HFFc6 (cell line): ENCODE data around the gene HACD2. TPM values are rescaled to one million over a fixed set of nuclear protein-coding genes. Genes with fewer than 3 reads are reported as not detected.

Experiments
- DNase-seq: peaks from one replicate; pipeline ENCODE4 v3.0.0-alpha.2; 2018
- H3K27ac Mint-ChIP-seq: 2 replicates; pipeline ENCODE4 v1.8.0; 2020; ENCODE audit warnings: mild to moderate bottlenecking, mixed read lengths
- H3K27me3 Mint-ChIP-seq: 2 replicates; pipeline ENCODE4 v1.8.0; 2021; ENCODE audit warnings: mild to moderate bottlenecking, moderate library complexity, mixed read lengths; ENCODE audit not compliant: insufficient read depth
- H3K36me3 Mint-ChIP-seq: 2 replicates; pipeline ENCODE4 v1.8.0; 2021; ENCODE audit warnings: low read depth, mixed read lengths
- H3K4me1 Mint-ChIP-seq: 2 replicates; pipeline ENCODE4 v1.8.0; 2020; ENCODE audit warnings: low read depth, mixed read lengths
- H3K4me3 Mint-ChIP-seq: 2 replicates; pipeline ENCODE4 v1.8.0; 2020; ENCODE audit warnings: mild to moderate bottlenecking, moderate library complexity, mixed read lengths
- H3K9me3 Mint-ChIP-seq: 2 replicates; pipeline ENCODE4 v1.8.0; 2020; ENCODE audit warnings: mild to moderate bottlenecking, mixed read lengths
- total RNA-seq, 6 experiments: library from RNA; stranded (reverse); fragmentation: NEBNext Ultra II Directional; extraction: Animal tissue kit (Norgen Biotek cat#: 25700); gene quantifications; 2 replicates in 1 of 6; 3 replicates in 5 of 6; pipeline ENCODE4 v1.2.3, GENCODE V29; 2021
- TF ChIP-seq, protein P1 (sequence below): fragments of 200-600 bp; sonication (generic); IDR thresholded peaks from 2 replicates; pipeline ENCODE4 v1.5.0; 2021; ENCODE audit warnings: antibody characterized with exemption, mild to moderate bottlenecking

HACD2 gene
- total RNA-seq, 6 experiments from 2014 or later: 56.6 to 85.7 (median 75.7) TPM

DNA sequence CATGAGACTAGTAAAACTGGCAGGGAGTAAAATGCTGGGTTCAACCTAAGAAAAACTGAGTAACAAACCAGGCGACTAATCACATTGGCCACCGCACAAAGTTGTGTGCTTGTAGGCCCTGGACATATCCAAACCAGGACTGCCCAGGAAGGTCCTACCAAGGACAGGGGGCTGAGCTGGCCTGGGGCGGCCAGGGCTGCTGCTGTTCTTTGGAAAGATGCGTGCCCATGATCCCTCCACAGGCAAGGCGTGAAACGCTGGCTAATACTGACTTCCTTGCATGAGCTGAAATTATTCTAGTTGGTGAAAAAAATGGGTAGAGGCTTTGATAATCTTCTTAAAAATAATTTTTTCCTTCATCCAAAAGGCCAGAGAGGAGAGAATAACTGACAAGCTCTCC lies 79.0 kb downstream of the HACD2 start:
- H3K4me1 Mint-ChIP-seq: no peaks in the 10 kb centered on the region
- H3K4me3 Mint-ChIP-seq: no peak overlapping the region
- H3K36me3 Mint-ChIP-seq: peaks cover 5% of the 10 kb centered on the region
- no peak for DNase-seq
- no peak overlapping the region for H3K27ac Mint-ChIP-seq
- no peaks in the 10 kb centered on the region for H3K9me3 Mint-ChIP-seq
- TF ChIP-seq, protein P1, sequence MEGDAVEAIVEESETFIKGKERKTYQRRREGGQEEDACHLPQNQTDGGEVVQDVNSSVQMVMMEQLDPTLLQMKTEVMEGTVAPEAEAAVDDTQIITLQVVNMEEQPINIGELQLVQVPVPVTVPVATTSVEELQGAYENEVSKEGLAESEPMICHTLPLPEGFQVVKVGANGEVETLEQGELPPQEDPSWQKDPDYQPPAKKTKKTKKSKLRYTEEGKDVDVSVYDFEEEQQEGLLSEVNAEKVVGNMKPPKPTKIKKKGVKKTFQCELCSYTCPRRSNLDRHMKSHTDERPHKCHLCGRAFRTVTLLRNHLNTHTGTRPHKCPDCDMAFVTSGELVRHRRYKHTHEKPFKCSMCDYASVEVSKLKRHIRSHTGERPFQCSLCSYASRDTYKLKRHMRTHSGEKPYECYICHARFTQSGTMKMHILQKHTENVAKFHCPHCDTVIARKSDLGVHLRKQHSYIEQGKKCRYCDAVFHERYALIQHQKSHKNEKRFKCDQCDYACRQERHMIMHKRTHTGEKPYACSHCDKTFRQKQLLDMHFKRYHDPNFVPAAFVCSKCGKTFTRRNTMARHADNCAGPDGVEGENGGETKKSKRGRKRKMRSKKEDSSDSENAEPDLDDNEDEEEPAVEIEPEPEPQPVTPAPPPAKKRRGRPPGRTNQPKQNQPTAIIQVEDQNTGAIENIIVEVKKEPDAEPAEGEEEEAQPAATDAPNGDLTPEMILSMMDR: no peak
- H3K27me3 Mint-ChIP-seq: no peaks in the 10 kb centered on the region

DNA sequence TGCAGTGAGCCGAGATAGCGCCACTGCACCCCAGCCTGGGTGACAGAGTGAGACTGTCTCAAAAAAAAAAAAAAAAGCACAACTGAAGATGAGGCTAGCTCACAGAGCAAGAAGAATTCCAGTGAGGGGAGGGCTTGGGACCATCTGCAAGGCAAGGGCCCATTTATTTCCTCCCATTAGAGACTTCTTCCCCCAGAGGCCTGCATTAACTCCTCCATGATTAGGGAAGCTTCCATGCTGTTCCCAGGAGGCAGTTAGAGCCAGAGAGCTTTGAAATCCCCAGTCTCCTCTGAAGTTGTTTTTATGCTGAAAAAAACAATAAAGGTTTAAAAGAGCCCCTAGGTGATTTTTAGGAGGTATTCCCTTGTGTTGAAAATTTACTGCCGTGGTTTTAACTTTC lies 81.7 kb downstream of the HACD2 start:
- Mint-ChIP-seq H3K4me1 (peaks cover 15% of the 10 kb centered on the region), H3K27ac (no peak overlapping the region)

GRCh38 chr3:123499322-123499721 lies 85.5 kb downstream of the HACD2 start:
- DNase-seq: peak; percentile 77
- Mint-ChIP-seq H3K27me3 (peaks cover 2% of the 10 kb centered on the region; the same call in 1 of the 2 replicates), H3K27ac (peak overlapping the region; percentile 78), H3K4me1 (peaks cover 15% of the 10 kb centered on the region), H3K36me3 (peaks cover 20% of the 10 kb centered on the region; the same call in 1 of the 2 replicates), H3K9me3 (no peaks in the 10 kb centered on the region), H3K4me3 (no peak overlapping the region)
- TF ChIP-seq, protein P1: no peak

More for the DNA sequence above, 81.7 kb downstream of the HACD2 start:
- Mint-ChIP-seq H3K4me3 (no peak overlapping the region), H3K27me3 (peaks cover 2% of the 10 kb centered on the region; the same call in 1 of the 2 replicates), H3K36me3 (peaks cover 12% of the 10 kb centered on the region), H3K9me3 (no peaks in the 10 kb centered on the region)
- no peak for DNase-seq
- TF ChIP-seq, protein P1: no peak

DNA sequence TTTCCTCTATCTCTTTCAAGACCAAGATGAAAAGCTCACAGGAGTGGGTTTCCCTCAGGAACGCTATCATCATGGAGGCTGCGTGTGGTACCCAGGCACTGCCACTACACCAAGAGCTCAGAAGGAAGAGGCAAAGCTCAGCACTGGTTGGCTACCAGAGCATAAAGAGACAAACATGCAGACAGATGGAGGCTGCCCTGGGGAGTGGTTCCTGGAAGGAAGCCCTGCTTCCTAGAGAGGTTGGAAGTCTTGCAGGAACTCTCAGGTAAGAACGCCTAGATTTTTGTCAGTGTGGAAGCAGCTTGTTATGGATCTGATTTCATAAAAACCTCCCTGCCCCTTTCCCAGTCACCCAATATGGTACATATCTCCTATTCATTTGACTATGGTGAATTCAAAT lies 86.1 kb downstream of the HACD2 start:
- Mint-ChIP-seq H3K27ac (peak overlapping the region; percentile 78), H3K4me3 (no peak overlapping the region), H3K27me3 (peaks cover 2% of the 10 kb centered on the region; the same call in 1 of the 2 replicates), H3K9me3 (no peaks in the 10 kb centered on the region), H3K36me3 (peaks cover 23% of the 10 kb centered on the region; the same call in 1 of the 2 replicates), H3K4me1 (peaks cover 15% of the 10 kb centered on the region)
- DNase-seq: no peak
- TF ChIP-seq, protein P1: no peak

- Mint-ChIP-seq H3K27me3 (peaks cover 2% of the 10 kb centered on the region; the same call in 1 of the 2 replicates), H3K27ac (no peak overlapping the region)
Observed at GRCh38 chr3:123493912-123494311, 90.9 kb downstream of the HACD2 start.

More at GRCh38 chr3:123493912-123494311, 90.9 kb downstream of the HACD2 start:
- peaks cover 15% of the 10 kb centered on the region; the same call in 1 of the 2 replicates for H3K36me3 Mint-ChIP-seq
- no peak overlapping the region for H3K4me3 Mint-ChIP-seq
- H3K9me3 Mint-ChIP-seq: no peaks in the 10 kb centered on the region
- no peak for DNase-seq
- peaks cover 5% of the 10 kb centered on the region for H3K4me1 Mint-ChIP-seq
- TF ChIP-seq, protein P1: no peak
